Liver (tissue), 9 donors: Measurements from ENCODE around the gene KCNMA1. TPM values are rescaled to one million over a fixed set of nuclear protein-coding genes. Genes with fewer than 3 reads are reported as not detected.

Experiments
- DNase-seq: peaks from one replicate; pipeline ENCODE4 v3.0.0-alpha.2; 2017; ENCODE audit warnings: low spot score
- H3K27ac ChIP-seq, 2 donors: one replicate each; pipeline ENCODE4 v1.7.0; 2013; ENCODE audit warnings: inconsistent platforms in 2 of 2, low read length in 2 of 2, control low read depth in 1 of 2, low read depth in 1 of 2, mild to moderate bottlenecking in 1 of 2
- H3K27me3 ChIP-seq, 4 donors: one replicate each; pipeline versions ENCODE4 v1.6.1 to v1.7.0; 2013; ENCODE audit warnings: low read length in 3 of 4, inconsistent platforms in 1 of 4, mild to moderate bottlenecking in 1 of 4, moderate library complexity in 1 of 4; ENCODE audit not compliant: control insufficient read depth in 4 of 4, insufficient read depth in 4 of 4
- H3K36me3 ChIP-seq, 4 donors: one replicate each; pipeline versions ENCODE4 v1.6.1 to v1.7.0; 2013; ENCODE audit warnings: low read length in 3 of 4, mild to moderate bottlenecking in 3 of 4, low read depth in 1 of 4, moderate library complexity in 1 of 4; ENCODE audit not compliant: control insufficient read depth in 4 of 4, insufficient read depth in 3 of 4
- H3K4me1 ChIP-seq, 4 donors: one replicate each; pipeline versions ENCODE4 v1.6.1 to v1.7.0; 2013; ENCODE audit warnings: low read length in 3 of 4, mild to moderate bottlenecking in 3 of 4, moderate library complexity in 1 of 4; ENCODE audit not compliant: control insufficient read depth in 4 of 4, insufficient read depth in 4 of 4
- H3K4me3 ChIP-seq, 3 donors: one replicate each; pipeline versions ENCODE4 v1.6.1 to v1.7.0; 2013; ENCODE audit warnings: low read length in 3 of 3, control low read depth in 1 of 3, low read depth in 1 of 3, mild to moderate bottlenecking in 1 of 3
- H3K9ac ChIP-seq, 2 donors: one replicate each; pipeline ENCODE4 v1.7.0; 2013; ENCODE audit warnings: low read length in 2 of 2, mild to moderate bottlenecking in 2 of 2, moderate library complexity in 2 of 2, control low read depth in 1 of 2, low read depth in 1 of 2
- H3K9me3 ChIP-seq, 4 donors: one replicate each; pipeline versions ENCODE4 v1.6.1 to v1.7.0; 2013; ENCODE audit warnings: low read length in 3 of 4; ENCODE audit not compliant: control insufficient read depth in 4 of 4
- ATF3 ChIP-seq: IDR thresholded peaks from 2 replicates; pipeline ENCODE4 v1.6.1; 2016; ENCODE audit warnings: antibody characterized with exemption
- FOXA1 ChIP-seq: IDR thresholded peaks from 2 replicates; pipeline ENCODE4 v1.6.1; 2016; ENCODE audit warnings: antibody characterized with exemption
- FOXA2 ChIP-seq: IDR thresholded peaks from 2 replicates; pipeline ENCODE4 v1.6.1; 2016; ENCODE audit warnings: antibody characterized with exemption
- GABPA ChIP-seq, 2 donors: IDR thresholded peaks in 1 of 2; conservative IDR thresholded peaks in 1 of 2; 2 replicates each; pipeline ENCODE4 v1.6.1; 2016; ENCODE audit warnings: antibody characterized with exemption in 2 of 2, mild to moderate bottlenecking in 1 of 2, moderate library complexity in 1 of 2
- HNF4A ChIP-seq, 2 donors: conservative IDR thresholded peaks; 2 replicates each; pipeline ENCODE4 v1.6.1; 2016; ENCODE audit warnings: antibody characterized with exemption in 2 of 2, mild to moderate bottlenecking in 2 of 2
- HNF4G ChIP-seq: IDR thresholded peaks from 2 replicates; pipeline ENCODE4 v1.6.1; 2016; ENCODE audit warnings: antibody characterized with exemption
- NR2F2 ChIP-seq: IDR thresholded peaks from 2 replicates; pipeline ENCODE4 v1.6.1; 2016; ENCODE audit warnings: antibody characterized with exemption
- RXRA ChIP-seq, 2 donors: IDR thresholded peaks; 2 replicates each; pipeline ENCODE4 v1.6.1; 2017 to 2018; ENCODE audit warnings: antibody characterized with exemption in 2 of 2, mild to moderate bottlenecking in 1 of 2
- SP1 ChIP-seq: IDR thresholded peaks from 2 replicates; pipeline ENCODE4 v1.6.1; 2018; ENCODE audit warnings: antibody characterized with exemption, mild to moderate bottlenecking
- TAF1 ChIP-seq: conservative IDR thresholded peaks from 2 replicates; pipeline ENCODE4 v1.6.1; 2016; ENCODE audit warnings: antibody characterized with exemption, mild to moderate bottlenecking
- YY1 ChIP-seq: IDR thresholded peaks from 2 replicates; pipeline ENCODE4 v1.6.1; 2016; ENCODE audit warnings: antibody characterized with exemption, mild to moderate bottlenecking
- WGBS: extraction: QIAGEN DNeasy Blood & Tissue Kit; methylation state at CpG from one replicate; pipeline ENCODE4 v1.1.7; 2013; 5-methylcytosine and 5-hydroxymethylcytosine counted together
- polyA plus RNA-seq, 2 donors: library from polyadenylated mRNA; stranded (reverse) in 1 of 2; unstranded in 1 of 2; fragments of 200-250 nt in 1 of 2; fragments of >200 nt in 1 of 2; fragmentation: Nextera tagmentation in 1 of 2; extraction: Ambion mirVana in 1 of 2; gene quantifications; one replicate each; pipeline versions ENCODE4 v1.2.1 to v1.2.3, GENCODE V29; 2013 to 2015
- total RNA-seq, 2 donors: library from RNA; depleted of rRNA; stranded (reverse); fragments of >200 nt; gene quantifications; one replicate each; pipeline ENCODE4 v1.2.3, GENCODE V29; 2014
- TF ChIP-seq, protein P1 (sequence below): IDR thresholded peaks from 2 replicates; pipeline ENCODE4 v1.6.1; 2016; ENCODE audit warnings: antibody characterized with exemption, mild to moderate bottlenecking
- TF ChIP-seq, protein P2 (sequence below): IDR thresholded peaks from 2 replicates; pipeline ENCODE4 v1.6.1; 2016; ENCODE audit warnings: antibody characterized with exemption
- donor health status: healthy.
- donor health status: healthy.
- donor health status: healthy.
- donor health status: healthy.
- donor health status: healthy.

KCNMA1 gene
- total and polyA plus RNA-seq, 4 donors: 2.5 to 9.7 (median 4.7) TPM

DNA sequence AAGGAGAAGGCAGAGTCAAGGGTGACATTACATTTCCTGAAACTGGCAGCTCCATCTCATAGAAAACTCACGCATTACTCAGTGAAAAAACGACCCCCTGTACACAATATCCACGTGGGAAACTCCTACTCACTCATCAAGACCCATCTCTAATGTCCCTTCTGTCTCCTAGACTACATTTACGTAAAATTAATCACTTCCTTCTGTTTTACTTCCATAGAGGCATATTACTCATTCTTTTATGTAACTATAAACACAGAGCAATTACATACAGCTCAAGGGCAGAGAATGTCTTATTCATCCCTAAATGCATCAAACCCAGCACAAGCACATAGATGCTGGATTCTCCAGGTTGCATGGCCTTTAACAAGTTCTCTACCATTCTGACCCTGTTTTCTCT is 281.8 kb downstream of the KCNMA1 start:
- WGBS: 68% methylated on average over 4 of the region's 4 CpGs
- Histone ChIP-seq H3K4me3 (no peak overlapping the region), H3K4me1 (no peaks in the 10 kb centered on the region), H3K27me3 (no peaks in the 10 kb centered on the region), H3K27ac (no peak overlapping the region), H3K9me3 (no peaks in the 10 kb centered on the region), H3K9ac (no peak overlapping the region), H3K36me3 (no peaks in the 10 kb centered on the region)
- DNase-seq: no peak
- no peak for TF ChIP-seq GABPA (IDR thresholded peaks at IDR 0.05 in 1 of 2, conservative IDR thresholded peaks at IDR 0.05 in 1 of 2)
- no peak for TF ChIP-seq FOXA2

DNA sequence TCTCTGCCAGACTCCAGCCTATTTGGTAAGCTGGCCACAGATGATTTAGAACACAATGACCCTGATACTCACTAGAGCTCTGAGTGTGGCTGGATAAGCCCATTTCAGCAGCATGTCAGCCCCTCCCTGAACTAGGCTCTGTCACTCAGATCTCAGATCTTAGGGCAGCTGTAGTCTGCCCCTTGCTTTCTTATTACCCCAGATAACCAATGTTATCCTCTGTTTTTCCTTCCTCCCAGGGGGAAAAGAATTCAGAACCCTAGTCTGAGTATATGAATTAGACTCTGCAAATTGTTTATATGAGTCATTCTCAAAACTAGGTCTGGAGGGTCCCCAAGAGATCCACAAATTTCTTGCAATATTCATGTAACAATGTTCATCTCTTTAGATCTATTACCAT is 286.2 kb downstream of the KCNMA1 start:
- Histone ChIP-seq H3K9ac (no peak overlapping the region), H3K27ac (no peak overlapping the region), H3K27me3 (no peaks in the 10 kb centered on the region), H3K4me3 (no peak overlapping the region), H3K4me1 (no peaks in the 10 kb centered on the region), H3K9me3 (no peaks in the 10 kb centered on the region), H3K36me3 (no peaks in the 10 kb centered on the region)
- TF ChIP-seq FOXA1 (no peak), NR2F2 (no peak), RXRA (IDR thresholded peaks at IDR 0.05) (no peak), HNF4G (no peak)
- DNase-seq: no peak

- DNase-seq: no peak
- no peak for TF ChIP-seq ATF3
- TF ChIP-seq, protein P1, sequence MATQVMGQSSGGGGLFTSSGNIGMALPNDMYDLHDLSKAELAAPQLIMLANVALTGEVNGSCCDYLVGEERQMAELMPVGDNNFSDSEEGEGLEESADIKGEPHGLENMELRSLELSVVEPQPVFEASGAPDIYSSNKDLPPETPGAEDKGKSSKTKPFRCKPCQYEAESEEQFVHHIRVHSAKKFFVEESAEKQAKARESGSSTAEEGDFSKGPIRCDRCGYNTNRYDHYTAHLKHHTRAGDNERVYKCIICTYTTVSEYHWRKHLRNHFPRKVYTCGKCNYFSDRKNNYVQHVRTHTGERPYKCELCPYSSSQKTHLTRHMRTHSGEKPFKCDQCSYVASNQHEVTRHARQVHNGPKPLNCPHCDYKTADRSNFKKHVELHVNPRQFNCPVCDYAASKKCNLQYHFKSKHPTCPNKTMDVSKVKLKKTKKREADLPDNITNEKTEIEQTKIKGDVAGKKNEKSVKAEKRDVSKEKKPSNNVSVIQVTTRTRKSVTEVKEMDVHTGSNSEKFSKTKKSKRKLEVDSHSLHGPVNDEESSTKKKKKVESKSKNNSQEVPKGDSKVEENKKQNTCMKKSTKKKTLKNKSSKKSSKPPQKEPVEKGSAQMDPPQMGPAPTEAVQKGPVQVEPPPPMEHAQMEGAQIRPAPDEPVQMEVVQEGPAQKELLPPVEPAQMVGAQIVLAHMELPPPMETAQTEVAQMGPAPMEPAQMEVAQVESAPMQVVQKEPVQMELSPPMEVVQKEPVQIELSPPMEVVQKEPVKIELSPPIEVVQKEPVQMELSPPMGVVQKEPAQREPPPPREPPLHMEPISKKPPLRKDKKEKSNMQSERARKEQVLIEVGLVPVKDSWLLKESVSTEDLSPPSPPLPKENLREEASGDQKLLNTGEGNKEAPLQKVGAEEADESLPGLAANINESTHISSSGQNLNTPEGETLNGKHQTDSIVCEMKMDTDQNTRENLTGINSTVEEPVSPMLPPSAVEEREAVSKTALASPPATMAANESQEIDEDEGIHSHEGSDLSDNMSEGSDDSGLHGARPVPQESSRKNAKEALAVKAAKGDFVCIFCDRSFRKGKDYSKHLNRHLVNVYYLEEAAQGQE: no peak
- no peak for TF ChIP-seq GABPA (IDR thresholded peaks at IDR 0.05 in 1 of 2, conservative IDR thresholded peaks at IDR 0.05 in 1 of 2)
- TF ChIP-seq TAF1: no peak
- TF ChIP-seq SP1: no peak
- TF ChIP-seq YY1: no peak
- TF ChIP-seq FOXA2: no peak
- TF ChIP-seq, protein P2, sequence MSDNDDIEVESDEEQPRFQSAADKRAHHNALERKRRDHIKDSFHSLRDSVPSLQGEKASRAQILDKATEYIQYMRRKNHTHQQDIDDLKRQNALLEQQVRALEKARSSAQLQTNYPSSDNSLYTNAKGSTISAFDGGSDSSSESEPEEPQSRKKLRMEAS: no peak
- TF ChIP-seq HNF4A (conservative IDR thresholded peaks at IDR 0.05): no peak
- TF ChIP-seq RXRA (IDR thresholded peaks at IDR 0.05): no peak
- TF ChIP-seq HNF4G: no peak
- Histone ChIP-seq H3K9me3 (no peaks in the 10 kb centered on the region), H3K9ac (no peak overlapping the region), H3K4me3 (no peak overlapping the region), H3K36me3 (no peaks in the 10 kb centered on the region), H3K27me3 (no peaks in the 10 kb centered on the region), H3K4me1 (no peaks in the 10 kb centered on the region), H3K27ac (no peak overlapping the region)
- WGBS: 73% methylated on average over 1 of the region's 1 CpG
Observed at GRCh38 chr10:77350711-77351119, 286.9 kb downstream of the KCNMA1 start.
